ENCODE results near the gene SCN4B.

Gene SCN4B

GRCh38 chr11:118152020-118152551 lies 537 bp downstream of the SCN4B start:
- DNase-seq (ENCODE audit: low read depth, low spot score): no peak

GRCh38 chr11:118151431-118151830 lies 1.2 kb downstream of the SCN4B start:
- DNase-seq (ENCODE audit: low read depth, low spot score): no peak

- DNase-seq (ENCODE audit: low read depth, low spot score): no peak
Observed at GRCh38 chr11:118149493-118149892, 3.1 kb downstream of the SCN4B start.

DNA sequence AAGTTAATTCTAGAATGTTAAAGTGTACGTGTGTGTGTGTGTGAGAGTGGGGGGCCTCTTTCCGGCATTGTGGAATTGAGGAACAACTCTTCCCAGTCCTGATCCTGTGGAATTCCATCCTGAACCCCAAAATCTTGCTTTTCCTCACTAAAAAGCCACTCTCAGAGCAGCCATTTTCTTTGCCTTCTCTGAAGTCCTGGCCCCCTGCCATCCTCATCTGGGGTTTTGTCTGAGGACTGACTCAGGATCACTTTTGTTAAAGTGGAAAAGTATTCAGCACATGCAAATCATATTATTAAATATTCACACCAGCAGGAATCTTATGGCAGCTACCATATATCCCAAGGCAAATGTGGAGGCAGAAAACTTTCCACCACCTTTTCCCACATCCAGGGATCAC lies 3.8 kb downstream of the SCN4B start:
- DNase-seq (ENCODE audit: low read depth, low spot score): no peak

DNA sequence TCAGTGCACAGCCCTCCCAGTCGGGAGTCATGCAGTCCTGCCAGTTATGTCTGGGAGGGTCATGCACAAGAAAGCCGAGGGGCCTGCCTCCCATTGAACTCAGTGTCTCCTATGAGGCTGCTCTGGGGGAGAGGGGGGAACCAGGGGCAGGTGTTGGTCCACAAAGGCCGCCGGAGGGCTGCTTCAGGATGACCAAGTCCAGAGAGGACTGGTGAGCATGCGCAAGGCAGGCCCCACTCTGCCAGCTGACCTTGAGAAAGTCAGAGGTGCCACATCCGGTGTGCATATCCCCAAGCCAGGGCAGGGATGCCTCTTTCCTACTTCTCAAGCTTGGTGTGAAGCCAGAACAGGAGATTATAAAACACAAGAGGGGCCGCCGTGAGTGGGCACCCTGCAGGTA lies 4.4 kb downstream of the SCN4B start:
- DNase-seq (ENCODE audit: low read depth, low spot score): no peak

DNA sequence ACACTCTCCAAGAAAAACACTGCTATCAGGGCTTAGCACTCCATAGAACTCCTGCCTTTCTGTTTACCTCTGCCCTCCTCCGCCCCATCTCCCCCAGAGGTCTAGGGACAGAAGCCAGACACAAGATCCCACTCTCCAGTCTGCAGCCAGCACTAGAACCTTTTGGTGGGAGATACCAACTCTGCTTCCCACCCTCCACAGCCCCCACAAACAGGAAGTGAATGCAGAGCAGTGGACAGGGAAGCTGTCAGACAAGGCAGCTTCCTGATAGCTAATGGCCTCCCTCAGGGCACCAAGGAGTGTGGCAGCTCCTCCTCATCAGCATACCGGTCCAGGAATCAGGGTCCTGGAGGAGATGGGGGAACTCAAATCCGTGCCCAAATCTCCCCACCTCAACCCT lies 5.1 kb downstream of the SCN4B start:
- DNase-seq (ENCODE audit: low read depth, low spot score): peak; percentile 54

DNA sequence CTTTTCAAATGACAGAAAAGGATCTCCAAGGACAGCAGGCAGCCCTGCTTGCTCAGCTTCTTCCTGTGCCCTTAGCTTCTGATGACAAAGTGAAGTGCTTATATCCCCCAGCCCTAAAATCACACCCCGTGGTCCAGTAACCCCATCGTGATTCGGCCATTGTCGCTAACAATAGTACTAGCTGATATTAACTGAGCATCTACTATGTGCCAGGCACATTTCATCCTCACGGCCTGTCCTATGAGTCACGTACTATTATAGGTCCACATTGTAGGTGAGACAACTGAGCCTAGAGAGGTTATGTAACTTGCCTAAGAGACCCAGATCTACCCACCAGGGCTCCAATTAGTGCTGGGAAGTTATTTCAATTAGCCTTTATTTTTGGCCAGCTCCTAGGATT lies 6.1 kb downstream of the SCN4B start:
- no peak for DNase-seq (ENCODE audit: low read depth, low spot score)

DNA sequence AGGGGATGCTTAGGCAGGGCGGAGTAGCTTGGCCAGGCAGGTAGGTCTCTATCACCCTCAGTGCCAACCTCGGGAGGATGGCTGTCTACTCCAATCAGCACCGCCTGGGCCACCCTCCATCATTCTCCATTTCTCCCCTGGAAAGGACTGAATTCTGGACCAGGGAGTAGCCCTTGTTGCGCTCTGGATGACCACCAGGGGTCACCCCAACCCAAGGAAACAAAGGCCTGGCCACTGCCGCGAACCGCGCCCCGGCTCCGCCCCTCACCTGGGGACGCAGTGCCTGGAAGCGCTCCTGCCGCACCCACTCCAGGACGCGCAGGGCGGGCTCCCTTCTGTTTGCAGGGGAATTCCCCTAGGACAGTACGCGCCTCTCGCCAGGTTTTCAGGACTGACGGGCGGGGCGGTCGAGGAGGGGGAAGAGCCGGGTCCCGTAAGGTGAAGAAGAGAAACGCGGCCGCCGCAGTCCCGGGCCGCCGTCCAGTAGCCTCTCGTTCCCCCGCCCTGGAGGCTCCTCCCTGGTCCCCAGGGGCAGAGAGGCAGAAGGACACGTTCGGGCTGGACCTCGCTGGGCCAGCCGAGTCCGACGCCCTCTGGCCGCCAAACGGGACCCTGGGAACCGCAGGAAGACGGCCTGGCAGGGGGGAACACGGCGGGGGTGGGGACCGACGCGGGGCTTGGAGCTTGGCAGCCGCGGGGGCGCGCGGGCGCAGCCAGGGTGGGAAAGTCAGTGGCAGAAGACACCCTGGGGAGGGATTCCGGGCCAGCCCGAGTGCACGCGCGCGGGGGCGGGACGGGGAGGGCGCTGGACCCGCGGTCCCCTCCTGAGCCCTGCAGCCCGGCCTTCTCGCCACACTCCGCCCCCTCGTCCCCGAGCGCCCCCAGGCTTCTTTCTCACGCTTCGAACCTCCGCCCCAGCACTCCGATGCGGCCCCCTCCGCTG lies 7.1 kb downstream of the SCN4B start:
- peak; percentile 92 for DNase-seq (ENCODE audit: low read depth, low spot score)

GRCh38 chr11:118144301-118145268 lies 8.0 kb downstream of the SCN4B start:
- no peak for DNase-seq (ENCODE audit: low read depth, low spot score)

DNA sequence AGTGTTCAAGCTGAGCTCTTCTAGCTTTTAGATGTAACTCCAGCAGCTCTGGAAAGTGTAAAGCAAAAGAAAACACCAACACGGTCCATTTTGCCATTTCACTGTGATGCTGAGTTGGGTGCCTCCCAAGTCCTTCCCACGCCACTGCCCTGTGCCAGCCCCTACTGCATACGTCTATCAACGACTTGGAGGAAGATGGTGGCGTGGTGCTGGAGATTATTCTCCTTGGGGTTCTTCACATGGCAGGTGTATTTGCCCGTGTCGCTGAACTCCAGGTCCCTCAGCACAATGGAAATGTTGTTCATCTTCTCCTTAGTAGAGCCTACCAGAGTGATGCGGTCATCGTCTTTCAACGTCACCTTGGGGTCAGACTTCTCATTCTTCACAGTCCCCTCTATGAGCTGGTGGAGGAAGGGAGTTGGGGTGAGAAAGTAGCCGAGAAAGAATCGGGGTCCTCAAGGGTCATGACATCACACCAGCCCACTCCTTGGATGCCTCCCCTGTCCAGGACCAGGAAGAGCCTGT lies 8.9 kb downstream of the SCN4B start:
- DNase-seq (ENCODE audit: low read depth, low spot score): no peak

- DNase-seq (ENCODE audit: low read depth, low spot score): no peak
Observed at GRCh38 chr11:118142809-118143208, 9.8 kb downstream of the SCN4B start.

DNA sequence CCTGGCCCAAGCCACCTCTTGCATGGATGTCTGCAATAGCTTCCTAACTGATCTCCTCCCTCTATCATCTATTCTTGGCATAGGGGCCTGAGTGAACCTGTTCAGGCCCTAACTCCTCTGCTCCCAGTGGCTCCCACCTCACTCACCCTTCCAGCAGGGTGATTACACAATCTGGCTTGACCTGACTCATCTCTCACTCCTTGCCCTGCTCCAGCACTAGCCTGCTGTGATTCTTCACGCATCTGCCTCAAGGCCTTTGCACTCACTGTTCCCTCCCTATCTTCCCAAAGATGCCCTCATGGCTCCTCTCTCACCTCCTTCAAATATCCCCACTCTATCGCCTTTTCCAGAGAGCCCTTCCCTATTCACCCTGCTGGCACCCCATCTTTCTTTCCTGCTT lies 10.5 kb downstream of the SCN4B start:
- DNase-seq (ENCODE audit: low read depth, low spot score): no peak

DNA sequence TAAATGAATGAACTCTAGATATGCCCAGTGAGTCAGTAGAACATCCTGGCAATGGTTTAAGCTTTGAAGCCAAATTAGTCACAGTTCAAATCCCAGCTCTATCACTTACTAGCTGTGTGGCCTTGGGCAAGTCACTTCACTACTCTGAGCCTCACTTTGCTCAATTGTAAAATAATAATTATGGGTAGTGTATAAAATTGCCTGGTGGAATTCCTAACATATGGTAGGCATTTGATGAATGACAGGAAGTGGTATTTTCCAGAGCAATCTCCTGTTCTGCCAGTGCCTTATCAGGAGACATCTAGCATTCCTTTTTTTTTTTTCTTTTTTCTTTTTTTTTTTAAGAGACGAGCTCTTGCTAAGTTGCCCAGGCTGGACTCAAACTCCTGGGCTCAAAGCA lies 13.0 kb downstream of the SCN4B start:
- no peak for DNase-seq (ENCODE audit: low read depth, low spot score)

DNA sequence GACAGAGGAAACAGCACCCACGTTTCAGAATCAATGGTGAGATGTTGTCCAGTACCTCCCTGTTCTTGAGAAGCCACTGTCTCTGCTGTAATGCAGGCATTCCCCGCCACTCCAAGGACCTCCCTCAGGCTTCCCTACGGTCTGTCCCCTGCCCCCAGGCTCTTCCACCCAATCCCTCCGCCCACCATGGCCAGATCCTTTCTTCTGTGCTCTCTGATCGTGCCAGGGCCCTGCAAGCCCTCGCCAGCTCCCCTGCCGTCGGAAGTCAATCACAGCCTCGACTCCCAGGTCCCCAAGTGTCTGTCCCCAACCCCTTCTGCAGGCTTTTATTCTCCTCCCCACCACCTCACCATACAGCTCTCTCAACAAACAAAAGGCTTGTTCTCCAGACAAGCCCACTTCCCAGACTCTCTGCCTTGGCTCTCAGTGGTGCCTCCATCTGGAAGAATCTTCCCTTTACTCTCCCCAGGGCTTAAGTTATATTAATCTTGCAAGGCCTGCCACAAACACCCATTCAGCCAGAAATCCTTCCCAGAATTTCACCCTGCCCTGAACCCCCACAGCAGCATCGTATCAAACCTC lies 13.7 kb downstream of the SCN4B start:
- peak; percentile 59 for DNase-seq (ENCODE audit: low read depth, low spot score)

GRCh38 chr11:118136801-118137200 lies 15.8 kb downstream of the SCN4B start:
- DNase-seq (ENCODE audit: low read depth, low spot score): no peak

DNA sequence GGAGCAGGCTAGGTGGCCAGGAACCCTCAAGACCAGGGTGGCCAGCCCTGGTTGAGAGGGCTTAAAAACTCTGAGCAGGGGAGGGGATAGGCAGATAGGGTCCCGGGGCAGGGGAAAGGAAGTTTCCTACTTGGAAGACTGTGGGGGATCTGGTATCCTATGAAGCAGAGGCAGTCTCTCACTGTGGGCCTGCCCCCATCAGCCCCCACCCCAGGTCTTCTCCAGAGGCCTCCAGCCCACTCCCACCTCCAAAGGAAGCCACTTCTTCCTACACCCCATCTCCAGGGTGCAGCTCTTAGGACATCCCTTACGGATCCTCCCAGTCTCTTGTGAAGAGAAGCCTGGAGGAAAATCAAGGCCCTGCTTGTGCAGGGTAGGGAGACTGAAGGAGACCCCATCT lies 16.3 kb downstream of the SCN4B start:
- DNase-seq (ENCODE audit: low read depth, low spot score): no peak

GRCh38 chr11:118135796-118136165 lies 16.8 kb downstream of the SCN4B start:
- DNase-seq (ENCODE audit: low read depth, low spot score): no peak

DNA sequence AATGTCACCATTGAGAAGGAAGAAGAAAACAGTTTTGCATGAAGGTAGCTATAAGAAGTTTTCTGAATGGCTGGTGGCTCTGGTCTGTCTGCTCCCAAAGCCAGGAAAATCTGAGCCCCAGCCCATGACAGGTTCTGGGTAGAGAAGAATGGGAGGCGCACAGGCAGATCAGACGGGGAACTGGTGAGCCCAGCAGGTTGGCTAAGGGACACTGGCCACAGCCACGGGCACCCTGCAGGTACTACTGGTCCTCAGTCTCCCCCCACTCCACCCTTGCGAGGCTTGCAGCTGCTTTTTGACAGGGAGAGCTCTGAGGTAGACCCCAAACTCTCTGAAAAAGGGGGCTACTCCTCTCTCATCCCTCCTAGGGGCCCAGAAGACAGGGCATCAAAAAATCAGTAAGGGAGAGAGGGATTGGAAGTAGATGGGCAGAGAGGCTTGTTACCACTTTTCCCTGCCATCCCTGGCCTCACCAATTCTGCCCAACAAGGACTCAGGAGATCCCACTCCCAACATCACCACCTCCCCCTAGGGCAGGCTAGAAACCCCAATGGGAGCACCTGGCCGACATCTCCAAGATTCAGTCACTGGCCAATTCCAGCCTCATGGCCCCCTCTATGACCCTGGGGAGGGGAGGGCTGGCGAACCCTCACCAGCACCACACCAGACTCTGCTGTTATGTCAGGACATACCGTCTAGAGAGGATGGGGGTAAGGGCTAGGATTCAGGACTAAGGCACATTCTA lies 17.4 kb downstream of the SCN4B start:
- no peak for DNase-seq (ENCODE audit: low read depth, low spot score)

DNA sequence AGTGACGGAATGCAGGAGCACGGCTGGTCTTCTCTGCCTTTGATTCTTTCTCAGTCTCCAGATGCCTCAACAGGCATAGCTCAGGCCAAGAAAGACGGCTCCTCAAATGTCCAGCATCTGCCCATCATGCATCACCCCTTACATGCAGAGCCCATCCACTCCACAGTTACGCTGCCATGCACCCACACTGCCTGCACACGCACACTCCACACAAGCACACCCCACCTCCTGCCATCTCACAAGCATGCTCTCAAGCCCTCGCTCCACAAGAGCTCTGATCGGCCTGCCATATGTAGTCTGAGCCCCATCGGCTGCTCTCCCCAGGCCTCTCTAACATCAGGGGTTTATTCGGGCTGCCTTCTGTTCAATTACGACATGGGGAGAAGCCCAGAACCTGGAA lies 18.8 kb downstream of the SCN4B start:
- DNase-seq (ENCODE audit: low read depth, low spot score): no peak

DNA sequence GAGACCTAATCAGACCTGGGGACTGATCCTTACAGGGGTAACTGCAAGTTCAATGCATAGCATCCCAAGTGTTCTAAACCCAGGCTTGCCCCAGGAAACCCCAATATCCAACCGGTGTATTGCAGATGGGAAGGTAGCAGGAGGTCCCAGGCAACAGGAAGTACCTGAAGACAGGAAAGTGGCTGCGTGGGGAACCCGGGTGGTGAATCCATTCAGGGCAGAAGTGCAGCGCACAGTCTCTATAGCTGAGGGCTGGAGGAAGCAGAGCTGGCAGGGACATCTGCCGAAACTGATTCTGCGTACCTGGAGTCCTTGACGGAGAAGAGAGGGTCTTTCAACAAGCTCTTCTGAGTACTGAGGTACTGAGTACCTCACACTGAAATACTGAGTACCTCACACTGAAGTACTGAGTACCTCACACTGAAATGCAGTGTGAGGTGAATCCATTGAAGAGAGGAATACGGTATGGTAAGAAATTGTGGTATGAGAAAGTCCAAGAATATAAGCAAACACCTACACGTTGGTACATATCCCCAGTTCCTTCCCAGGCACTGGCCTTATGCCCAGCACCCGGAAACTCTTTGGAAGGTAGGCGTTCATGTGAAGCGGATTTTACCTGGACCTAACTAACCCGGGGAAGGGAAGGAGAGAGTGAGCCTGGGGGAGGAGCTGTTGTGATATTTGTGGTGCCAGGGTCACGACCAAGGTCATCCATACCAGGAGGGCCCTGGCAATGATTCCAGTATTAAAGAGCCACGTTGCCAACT lies 20.1 kb downstream of the SCN4B start:
- no peak for DNase-seq (ENCODE audit: low read depth, low spot score)
